GM19452 (cell line): Measurements from ENCODE around the gene IFT81.
"Not testable (repeated sequence)": the region's sequence is repeated elsewhere in the genome, so short reads cannot be mapped to it uniquely, and the experiment has no call there.

Source experiments
- ATAC-seq: cut with Tn5 transposase; IDR thresholded peaks from one replicate; pipeline ENCODE4 v1.9.1; 2021; ENCODE audit not compliant: unreplicated experiment

Gene IFT81

DNA sequence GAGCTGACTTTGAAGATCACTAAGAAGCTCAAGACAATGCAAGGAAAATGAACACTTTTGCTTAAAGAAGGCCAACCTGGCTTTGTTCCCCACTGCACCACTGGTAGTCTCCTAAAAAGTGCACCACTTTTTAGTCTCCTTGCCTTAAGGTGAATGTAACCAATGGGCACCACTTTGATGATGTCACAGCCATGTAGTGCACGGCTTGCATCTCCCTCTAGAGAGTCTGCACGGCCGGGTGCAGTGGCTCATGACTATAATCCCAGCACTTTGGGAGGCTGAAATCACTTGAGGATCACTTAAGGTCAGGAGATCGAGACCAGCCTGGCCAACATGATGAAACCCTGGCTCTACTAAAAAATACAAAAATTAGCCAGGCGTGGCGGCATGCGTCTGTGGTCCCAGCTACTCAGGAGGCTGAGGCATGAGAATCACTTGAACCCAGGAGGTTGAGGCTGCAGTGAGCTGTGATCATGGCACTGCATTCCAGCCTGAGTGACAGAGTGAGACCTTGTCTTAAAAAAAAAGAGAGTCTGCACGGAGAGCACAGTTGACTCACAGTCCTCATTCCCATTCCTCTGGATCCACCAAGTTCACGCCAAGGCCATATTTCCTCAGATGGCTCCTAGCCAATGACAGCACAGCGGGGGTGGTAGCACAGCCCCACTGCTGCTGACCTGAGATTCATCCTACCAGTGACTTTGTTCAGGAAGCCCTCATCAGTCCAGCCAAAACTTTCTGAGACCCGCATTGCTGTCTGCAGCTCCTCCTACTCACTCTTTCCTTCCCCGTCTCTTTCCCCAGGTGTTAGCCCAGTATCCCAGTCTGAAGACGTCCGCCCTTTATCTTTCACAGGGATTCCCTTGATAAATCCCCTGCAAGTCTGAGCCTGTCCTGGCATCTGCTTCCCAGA is 16.5 kb upstream of the IFT81 start:
- no peak for ATAC-seq

DNA sequence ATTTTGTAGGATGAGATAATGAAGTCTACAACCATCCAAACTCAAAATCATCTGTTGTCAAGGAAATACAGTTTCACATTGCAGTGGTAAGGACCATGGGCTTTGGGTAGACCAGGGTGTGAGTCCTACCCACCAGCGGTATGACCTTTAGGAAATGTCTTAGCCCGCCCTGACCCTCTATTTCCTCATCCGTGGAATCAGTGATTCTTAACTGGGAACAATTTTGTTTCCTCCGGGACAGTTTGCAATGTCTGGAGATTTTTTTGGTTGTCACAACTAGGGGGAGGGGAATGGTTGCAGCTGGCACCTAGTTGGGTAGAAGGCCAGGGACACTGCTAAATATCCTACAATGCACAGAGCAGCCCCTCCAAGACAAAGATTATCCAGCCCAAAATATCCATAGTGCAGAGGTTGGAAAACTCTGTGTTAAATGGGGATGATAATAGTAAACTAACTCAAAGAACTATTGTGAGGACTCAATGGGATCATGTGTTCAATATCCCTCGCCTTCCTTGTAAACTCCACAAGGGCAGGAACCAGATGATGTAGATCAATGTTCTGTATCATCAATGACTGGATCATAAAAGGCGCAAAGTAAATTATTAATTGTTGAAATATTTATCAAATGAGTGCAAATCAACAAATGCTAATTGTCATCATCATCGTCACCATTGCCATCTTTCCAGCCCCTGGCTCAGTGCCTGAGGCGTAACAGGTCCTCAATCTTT is 15.7 kb upstream of the IFT81 start:
- no peak for ATAC-seq

DNA sequence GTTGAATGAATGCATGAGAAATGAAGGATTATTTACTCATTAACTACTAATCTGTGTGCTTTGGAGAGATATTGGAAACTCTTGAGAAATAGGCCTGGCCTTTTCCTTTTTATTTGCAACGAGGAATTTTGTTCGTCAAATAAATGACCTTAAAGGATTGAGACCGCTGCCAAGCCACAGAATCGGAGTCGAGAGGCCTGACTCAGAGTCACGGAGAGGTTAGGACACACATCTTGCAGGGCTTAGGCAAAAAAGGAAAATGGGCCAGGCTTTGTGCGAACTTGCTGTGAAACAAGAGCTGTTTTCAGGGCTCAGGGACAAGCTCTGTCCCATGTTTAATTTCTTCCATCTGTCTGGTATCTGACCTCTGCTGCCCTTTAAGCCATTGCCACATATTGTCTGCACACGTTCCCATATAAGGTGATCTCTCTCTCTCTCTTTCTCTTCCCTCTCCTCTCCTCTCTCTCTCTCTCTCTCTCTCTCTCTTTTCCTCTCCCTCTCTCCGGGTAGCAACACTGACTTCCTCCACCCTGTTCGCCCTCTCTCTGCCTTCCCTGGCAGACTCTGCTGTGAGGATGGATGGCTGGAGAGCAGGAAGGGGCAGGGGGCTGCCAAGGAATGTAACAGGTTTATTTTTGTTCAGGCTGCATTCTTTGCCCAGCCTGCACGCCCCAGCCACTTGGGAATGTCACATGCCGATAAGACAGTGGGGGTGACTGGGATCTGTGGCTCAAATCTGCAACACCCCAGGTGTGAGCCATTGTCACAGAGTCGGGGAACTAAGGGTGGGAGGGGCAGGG is 14.9 kb upstream of the IFT81 start:
- no peak for ATAC-seq

DNA sequence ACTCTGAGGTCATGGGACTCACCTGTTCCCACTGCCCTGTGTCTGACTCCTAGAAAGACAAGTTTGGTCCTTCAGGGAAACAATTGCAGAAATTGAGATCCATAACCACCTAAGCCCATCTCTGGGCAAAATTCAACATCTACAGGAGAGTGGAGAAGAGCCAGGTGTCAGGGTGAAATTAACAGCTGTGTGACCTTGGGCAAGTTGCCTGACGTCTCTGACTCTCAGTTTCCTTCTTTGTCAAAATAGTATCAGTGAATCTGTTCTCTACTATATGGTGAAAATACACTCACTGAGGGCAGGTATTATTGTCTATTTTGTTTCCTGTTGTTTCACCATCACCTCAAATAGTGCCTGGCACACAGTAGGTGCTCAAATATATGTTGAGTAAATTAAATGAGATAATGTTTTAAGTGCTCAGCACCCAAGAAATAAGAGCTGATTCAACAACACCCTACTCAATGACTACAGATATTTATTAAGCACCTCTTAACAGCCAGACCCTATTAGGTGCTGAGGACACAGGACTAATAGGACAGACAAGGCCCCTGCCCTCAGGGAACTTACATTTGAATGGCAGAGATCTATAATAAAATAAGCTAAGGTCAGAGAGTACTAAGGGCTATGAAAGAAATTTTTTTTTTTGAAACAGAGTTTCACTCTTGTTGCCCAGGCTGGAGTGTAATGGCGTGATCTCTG is 14.2 kb upstream of the IFT81 start:
- no peak for ATAC-seq

DNA sequence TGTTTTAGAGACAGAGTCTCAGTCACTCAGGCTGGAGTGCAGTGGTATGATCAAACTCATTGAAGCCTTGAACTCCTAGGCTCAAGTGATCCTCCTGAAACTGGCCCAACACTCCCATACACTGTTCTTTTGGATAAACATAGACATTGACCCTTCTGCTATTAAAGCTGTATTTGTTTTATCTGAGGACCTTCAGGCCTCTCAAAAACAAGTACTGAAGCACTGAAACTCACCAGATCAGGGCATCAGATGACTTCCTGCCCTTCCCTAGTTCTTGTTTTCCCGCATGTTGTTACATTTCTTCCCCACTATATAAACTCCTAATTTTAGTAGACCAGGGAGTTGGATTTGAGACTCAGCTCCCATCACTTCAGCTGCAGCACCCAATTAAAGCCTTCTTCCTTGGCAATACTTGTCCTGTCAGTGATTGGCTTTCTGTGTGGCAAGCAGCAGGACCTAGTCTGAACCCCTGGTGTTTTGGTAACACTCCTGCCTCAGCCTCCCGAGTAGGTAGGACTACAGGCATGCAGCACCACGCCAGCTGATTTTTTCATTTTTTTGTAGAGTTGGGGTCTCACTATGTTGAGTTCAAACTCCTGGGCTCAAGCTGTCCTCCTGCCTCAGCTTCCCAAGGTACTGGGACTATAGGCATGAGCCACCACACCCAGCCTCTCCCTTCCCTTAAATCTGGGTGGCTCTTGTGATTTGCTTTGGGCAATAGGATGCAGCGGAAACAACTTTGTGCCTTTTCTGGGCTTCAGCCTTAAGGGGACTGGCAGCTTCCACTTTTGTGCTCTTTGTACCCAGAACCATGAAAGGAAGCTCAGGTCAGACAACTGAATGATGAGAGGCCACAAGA is 12.5 kb upstream of the IFT81 start:
- ATAC-seq: no peak

DNA sequence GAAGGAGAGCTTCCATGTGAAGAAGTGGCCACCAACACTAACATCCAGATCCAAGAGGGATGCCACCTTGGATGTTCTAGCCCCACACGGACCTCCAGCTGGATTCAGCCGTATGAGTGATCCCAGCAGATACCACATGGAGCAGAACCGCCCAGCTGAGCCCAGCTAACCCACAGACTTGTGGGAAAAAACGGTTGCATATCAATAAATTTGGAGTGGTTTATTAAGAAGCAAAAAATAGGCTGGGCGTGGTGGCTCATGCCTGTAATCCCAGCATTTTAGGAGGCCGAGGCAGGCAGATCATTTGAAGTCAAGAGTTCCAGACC is 11.9 kb upstream of the IFT81 start:
- no peak for ATAC-seq

DNA sequence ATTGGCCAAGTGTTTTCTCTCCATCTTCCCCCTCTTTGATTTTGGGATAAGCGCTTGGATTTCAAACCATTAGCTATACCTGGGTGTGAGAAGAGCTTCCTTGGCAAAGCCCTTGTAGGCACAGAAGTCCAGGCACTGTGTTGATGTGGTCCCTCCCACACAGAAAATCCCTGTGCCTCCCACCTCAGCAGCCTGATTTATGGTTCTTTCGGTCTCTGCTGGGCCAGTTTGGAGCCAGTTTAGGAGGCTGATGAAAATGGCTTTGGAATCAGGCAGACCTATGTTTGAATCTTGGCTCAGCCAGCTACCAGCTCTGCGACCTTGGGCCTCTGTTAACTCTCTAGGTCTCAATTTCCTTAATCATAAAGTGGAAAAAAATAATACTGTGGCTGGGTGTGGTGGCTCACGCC is 9.6 kb upstream of the IFT81 start:
- ATAC-seq: no peak

DNA sequence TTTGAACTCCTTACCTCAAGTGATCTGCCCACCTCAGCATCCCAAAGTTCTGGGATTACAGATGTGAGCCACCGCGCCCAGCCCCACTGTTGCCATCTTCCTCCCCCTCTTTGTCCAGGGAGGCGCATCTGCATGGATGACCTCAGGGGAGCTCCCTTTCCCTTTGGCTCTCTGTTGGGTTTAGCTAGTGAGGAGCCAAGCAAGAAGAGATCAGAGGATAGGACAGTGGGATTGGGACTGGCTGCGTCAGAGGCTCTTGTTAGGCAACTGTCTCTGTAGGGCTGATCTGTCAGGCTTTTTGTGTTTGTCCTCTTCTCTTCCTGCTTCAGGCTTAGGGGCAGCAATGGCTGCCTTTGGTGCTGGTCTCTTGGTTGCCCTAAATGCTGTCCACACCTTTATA is 8.5 kb upstream of the IFT81 start:
- no peak for ATAC-seq

DNA sequence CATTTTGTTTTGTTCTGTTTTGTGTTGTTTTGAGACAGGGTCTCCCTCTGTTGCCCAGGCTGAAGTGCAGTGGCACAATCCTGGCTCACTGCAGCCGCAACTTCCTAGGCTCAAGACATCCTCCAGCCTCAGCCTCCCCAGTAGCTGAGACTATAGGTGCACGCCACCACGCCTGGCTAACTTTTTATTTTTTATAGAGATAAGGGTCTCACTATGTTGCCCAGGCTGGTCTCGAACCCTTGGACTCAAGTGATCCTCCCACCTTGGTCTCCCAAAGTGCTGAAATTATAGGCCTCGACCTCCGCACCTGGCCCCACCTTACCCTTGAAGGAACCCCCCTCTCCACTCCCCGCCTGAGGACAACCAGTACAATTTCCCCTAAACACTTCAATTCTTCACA is 7.5 kb upstream of the IFT81 start:
- no peak for ATAC-seq

DNA sequence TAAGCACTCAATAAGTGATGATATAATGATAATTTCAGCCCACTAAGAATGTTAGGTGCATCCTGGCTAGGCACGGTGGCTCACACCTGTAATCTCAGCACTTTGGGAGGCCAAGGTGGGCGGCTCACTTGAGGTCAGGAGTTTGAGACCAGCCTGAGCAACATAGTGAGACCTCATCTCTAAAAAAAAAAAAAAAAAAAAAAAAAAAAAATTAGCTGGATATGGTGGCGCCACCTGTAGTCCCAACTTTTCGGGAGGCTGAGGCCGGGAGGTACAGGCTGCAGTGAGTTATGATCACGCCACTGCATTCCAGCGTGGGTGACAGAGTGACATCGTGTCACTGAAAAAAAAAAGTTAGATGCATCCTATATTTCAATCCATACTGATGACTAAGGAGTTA is 6.9 kb upstream of the IFT81 start:
- not testable (repeated sequence) for ATAC-seq

DNA sequence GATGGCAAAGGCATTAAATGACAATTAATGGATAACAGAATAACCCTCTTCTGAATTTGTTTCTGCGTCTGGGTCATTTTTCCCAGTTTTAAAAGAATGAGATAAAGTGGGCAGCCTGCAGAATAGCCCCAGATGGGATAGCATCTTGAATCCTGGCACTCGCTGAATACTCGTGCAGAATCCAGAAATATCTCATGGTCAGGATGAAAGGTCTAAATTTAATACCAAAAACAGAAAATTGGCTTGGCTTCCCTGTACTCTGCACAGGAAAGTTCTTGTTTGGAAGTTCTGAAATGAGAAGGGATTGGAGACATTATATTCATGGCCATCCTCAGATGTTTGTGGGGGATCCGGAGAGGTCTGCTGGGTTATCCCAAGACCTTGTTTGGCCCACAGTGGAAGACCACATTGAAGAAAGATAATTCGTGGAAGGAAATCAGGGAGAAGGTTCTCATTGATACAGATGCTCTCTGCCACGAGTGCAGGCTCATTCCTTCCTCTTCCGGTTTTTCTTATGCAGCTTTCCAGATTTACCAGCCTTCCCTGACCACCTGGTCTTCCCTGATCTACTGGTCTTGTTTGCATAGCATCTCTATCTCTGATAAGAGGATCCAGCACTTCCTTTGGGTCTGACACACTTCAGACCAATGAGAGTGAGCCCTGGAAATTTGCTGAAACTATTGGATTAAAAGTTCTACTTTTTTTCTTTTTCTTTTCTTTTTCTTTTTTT is 6.0 kb upstream of the IFT81 start:
- no peak for ATAC-seq

DNA sequence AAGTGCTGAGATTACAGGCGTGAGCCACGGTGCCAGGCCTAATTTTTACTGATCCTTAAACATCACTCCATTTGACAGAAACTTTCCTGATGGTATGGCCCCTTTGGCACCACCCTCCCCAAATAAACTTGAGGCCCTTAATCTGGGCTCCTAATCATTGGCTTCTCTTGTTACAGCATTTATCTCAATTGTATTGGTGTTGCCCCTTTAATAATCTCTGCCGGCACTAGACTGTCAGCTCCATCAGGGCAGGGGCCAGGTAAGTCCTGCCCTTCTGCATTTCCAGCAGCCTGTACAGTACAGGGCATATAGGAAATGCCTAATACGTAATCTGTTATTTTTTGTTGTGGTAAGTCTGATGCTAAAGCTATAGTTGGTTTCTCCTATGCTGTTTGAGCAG is 1.2 kb upstream of the IFT81 start:
- no peak for ATAC-seq

DNA sequence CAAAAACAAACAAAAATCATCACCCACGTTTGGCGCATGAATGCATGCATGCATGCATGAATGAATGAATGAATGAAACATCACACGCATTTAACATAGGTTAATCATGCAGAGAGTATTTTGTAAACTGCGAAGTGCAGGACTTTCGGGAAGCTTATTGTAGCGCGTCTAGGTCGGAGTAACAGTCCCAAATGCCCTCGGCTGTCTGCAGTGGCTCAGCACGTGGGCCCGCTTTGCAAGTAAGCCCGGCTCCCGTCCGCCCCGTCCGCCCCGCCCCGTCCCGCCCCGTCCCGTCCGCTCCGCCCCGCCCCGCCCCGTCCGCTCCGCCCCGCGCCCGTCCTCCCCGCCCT is 263 bp upstream of the IFT81 start:
- peak; percentile 46 for ATAC-seq

DNA sequence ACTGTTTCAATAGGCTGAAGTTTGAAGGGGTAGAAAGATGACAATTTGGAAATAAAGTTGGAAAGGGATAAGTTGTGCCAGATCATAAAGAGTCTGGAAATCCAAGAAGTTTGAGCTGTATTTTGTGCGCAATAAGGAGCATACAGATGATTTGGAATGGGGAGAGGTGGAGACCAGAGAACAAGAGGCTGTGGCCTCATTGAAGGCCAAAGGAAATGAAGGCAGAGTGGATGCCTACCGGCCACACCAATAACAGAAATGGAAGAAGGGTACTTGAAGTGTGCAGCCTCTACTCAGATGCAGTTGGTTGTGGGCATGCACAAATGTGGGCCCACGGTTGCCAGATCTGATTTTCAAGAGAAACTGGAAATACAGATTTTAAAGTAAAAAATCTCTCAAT is 2.4 kb downstream of the IFT81 start:
- no peak for ATAC-seq

DNA sequence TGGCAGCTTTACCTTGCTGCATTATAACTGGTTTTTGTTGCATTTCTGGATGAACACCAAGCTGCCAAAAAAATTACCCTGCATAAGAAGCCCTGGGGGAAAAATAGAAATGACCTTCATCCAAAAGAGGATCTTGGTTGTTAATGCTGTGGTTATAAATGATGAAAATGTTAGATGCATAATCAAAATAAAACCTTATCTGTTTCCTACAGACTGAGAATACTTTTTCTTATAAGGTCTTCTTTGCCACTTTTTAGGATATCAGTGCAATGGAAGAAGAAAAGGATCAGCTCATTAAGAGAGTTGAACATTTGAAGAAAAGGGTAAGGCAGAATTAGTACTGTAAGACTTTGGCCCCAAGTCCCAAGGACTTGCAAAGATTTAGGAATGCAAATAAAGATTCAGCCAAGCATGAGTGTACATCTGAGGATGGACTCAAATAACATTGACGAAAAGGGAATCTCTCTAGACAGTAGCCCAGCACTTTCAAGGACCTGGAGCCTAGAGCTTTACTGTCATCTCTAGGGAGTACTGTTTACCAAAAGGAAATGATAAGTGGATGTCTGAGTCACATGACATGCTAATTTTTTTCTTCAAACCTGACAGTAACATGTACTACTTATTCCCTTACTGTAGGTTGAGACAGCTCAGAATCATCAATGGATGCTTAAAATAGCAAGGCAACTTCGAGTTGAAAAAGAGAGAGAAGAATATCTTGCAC is 10.7 kb downstream of the IFT81 start:
- no peak for ATAC-seq

DNA sequence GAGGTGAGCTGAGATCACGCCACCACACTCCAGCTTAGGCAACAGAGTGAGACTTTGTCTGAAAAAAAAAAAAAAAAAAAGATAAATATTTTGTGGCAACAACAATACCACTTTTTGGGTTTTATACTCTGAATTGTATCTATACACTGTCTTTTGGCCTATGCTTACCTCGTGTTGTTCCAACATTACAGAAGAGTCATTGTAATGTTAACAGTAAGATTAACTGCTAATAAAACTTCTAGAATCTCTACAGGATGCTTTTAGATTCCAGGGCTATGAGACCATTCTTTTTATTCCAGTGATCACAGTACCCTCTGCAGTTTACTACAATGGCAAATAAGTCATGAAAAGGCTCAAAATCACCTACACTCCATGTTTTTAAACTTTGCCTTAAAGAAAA is 11.6 kb downstream of the IFT81 start:
- no peak for ATAC-seq

DNA sequence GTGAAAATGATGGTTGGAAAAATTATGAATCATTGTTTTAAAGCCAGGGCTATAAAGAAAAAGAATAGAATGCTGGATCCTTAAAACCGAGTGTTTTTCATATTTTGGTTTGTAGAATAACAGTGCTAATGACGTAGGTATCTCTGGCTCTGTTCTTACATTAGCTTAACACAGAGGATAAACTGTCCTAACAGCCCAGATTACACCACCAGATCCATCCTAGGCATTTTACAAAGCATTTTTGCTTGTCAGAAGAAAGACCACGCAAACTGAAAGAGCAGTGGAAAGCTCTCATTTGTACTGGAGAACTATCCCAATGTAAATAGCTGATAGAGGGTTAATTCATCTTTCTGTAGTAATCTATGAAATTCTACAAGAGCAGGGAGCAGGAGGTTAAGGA is 13.6 kb downstream of the IFT81 start:
- no peak for ATAC-seq

DNA sequence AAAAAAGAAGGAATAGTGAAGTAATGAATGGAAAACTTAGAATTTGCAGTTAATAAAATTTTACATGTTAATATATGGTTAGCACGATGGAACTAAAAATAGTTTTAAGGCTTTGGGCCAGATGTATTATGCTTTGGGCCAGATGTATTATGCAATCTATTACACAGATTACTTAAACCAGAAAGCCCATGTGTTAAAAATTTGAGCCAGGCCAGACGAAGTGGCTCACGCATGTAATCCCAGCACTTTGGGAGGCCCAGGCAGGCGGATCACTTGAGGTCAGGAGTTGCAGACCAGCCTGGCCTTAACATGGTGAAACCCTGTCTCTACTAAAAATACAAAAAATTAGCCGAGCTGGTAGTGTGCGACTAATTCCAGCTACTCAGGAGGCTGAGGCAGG is 17.2 kb downstream of the IFT81 start:
- no peak for ATAC-seq

DNA sequence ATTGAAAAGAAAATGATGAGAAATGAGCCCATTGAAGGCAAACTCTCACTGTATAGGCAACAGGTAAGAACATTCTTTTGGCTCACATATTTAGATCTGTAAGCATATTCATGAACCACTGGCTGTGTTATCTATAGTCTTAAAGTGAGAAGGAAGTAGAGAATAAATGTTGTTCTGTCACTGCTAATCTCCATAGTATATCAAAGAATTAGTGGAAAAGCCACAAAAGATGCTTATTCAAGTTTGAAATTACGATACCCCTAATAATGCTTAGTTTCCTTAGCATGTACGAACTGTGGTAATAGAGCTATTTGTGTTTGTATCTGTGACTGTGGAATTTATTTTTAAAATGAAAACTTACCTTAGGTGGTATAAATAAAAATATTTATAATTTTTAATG is 22.8 kb downstream of the IFT81 start:
- no peak for ATAC-seq
